PC-9 (cell line): ENCODE data around the gene CFAP161. TPM values are rescaled to one million over a fixed set of nuclear protein-coding genes. Genes with fewer than 3 reads are reported as not detected.

Source experiments
- BruUV-seq: library from RNA; stranded (reverse); fragments of 400-500 nt; replicated peaks from 2 replicates; lab custom pipeline; 2021; lab: Mats Ljungman, UMichigan
- CTCF ChIA-PET: fragments of 300-600 bp; sonication (Branson Sonifier 250); formaldehyde crosslinking; loops from one replicate; lab custom pipeline; 2022; ENCODE audit warnings: antibody characterized with exemption; lab: Charles Lee
- POLR2A ChIA-PET: fragments of 300-600 bp; sonication (Branson Sonifier 250); formaldehyde crosslinking; loops from one replicate; lab custom pipeline; 2022; ENCODE audit warnings: antibody characterized with exemption; ENCODE audit not compliant: unreplicated experiment; lab: Charles Lee
- DNase-seq, 2 experiments: peaks; one replicate each; pipeline versions ENCODE4 v3.0.0 to v3.0.0-alpha.2; 2015 to 2022; ENCODE audit warnings: mixed read lengths in 1 of 2
- H2AFZ ChIP-seq: fragments of 200-600 bp; sonication (generic); 2 replicates; pipeline ENCODE4 v1.8.1; 2017; ENCODE audit warnings: antibody characterized with exemption
- H3F3A ChIP-seq: fragments of 200-600 bp; sonication (generic); 2 replicates; pipeline ENCODE4 v1.8.1; 2017; ENCODE audit warnings: antibody characterized with exemption, mild to moderate bottlenecking, low read depth; ENCODE audit not compliant: insufficient read depth
- H3K27ac ChIP-seq: fragments of 200-600 bp; sonication (generic); 2 replicates; pipeline ENCODE4 v1.6.1; 2016; ENCODE audit warnings: mixed run types
- H3K27me3 ChIP-seq: fragments of 200-600 bp; sonication (generic); 2 replicates; pipeline ENCODE4 v1.6.1; 2016; ENCODE audit warnings: low read depth, mixed run types; ENCODE audit not compliant: insufficient read depth
- H3K36me3 ChIP-seq: fragments of 200-600 bp; sonication (generic); 2 replicates; pipeline ENCODE4 v1.6.1; 2016; ENCODE audit warnings: low read depth, mixed run types
- H3K4me1 ChIP-seq: fragments of 200-600 bp; sonication (generic); replicated peaks from 2 replicates; pipeline ENCODE4 v1.6.1; 2016; ENCODE audit warnings: mixed run types; ENCODE audit not compliant: insufficient read depth
- H3K4me2 ChIP-seq: fragments of 200-600 bp; sonication (generic); 2 replicates; pipeline ENCODE4 v1.6.1; 2017; ENCODE audit warnings: mixed run types
- H3K4me3 ChIP-seq: fragments of 200-600 bp; sonication (generic); 2 replicates; pipeline ENCODE4 v1.6.1; 2016; ENCODE audit warnings: mixed run types
- H3K79me2 ChIP-seq: fragments of 200-600 bp; sonication (generic); 2 replicates; pipeline ENCODE4 v1.6.1; 2017; ENCODE audit warnings: low read depth, mixed run types
- H3K9me2 ChIP-seq: fragments of 200-600 bp; sonication (generic); 2 replicates; pipeline ENCODE4 v1.8.1; 2017; ENCODE audit warnings: mild to moderate bottlenecking; ENCODE audit not compliant: insufficient read depth
- H3K9me3 ChIP-seq: fragments of 200-600 bp; sonication (generic); 2 replicates; pipeline ENCODE4 v1.8.1; 2016; ENCODE audit warnings: low read depth; ENCODE audit not compliant: insufficient read depth
- H4K20me1 ChIP-seq: fragments of 200-600 bp; sonication (generic); 2 replicates; pipeline ENCODE4 v1.8.1; 2017; ENCODE audit not compliant: insufficient read depth
- CTCF ChIP-seq: fragments of 200-600 bp; sonication (generic); conservative IDR thresholded peaks from 2 replicates; pipeline ENCODE4 v1.6.1; 2017; ENCODE audit warnings: mixed run types, antibody characterized with exemption, mild to moderate bottlenecking, moderate library complexity
- EZH2 ChIP-seq: fragments of 200-600 bp; sonication (generic); IDR thresholded peaks from 2 replicates; pipeline ENCODE4 v1.8.0; 2017; ENCODE audit warnings: antibody characterized with exemption, low read depth
- intact Hi-C: fragments of 100-400 bp; cut with micrococcal nuclease; formaldehyde crosslinking; loops from one replicate; pipeline ENCODE4 v1.10.0; 2022; ENCODE audit not compliant: unreplicated experiment
- total RNA-seq: library from RNA; stranded (reverse); gene quantifications from 2 replicates; pipeline ENCODE4 v1.2.3, GENCODE V29; 2021

CFAP161 gene
- total RNA-seq, 1 experiment from 2014 or later: 1.4 TPM

GRCh38 chr15:81168131-81168526, 34.1 kb downstream of the CFAP161 start:
- no peak for TF ChIP-seq CTCF
- DNase-seq: no peak
- ChIA-PET CTCF (no interaction called here), POLR2A (no interaction called here)
- Histone ChIP-seq H3K4me2 (no peak overlapping the region), H3K9me2 (no peaks in the 10 kb centered on the region), H3K27me3 (peaks cover 16% of the 10 kb centered on the region; the same call in 1 of the 2 replicates), H3K9me3 (no peaks in the 10 kb centered on the region), H2AFZ (no peak overlapping the region), H3K4me1 (no peaks in the 10 kb centered on the region), H3K4me3 (no peak overlapping the region), H3K36me3 (no peaks in the 10 kb centered on the region), H3K79me2 (no peaks in the 10 kb centered on the region), H3K27ac (no peak overlapping the region), H4K20me1 (no peaks in the 10 kb centered on the region), H3F3A (no peaks in the 10 kb centered on the region)
- BruUV-seq: no TSS peak
- intact Hi-C loops: no loop called here

- no peak overlapping the region for H3K4me3 ChIP-seq
- POLR2A ChIA-PET: no interaction called here
- CTCF ChIA-PET: no interaction called here
- H3K36me3 ChIP-seq: no peaks in the 10 kb centered on the region
- no TSS peak for BruUV-seq
- no peak overlapping the region for H3K27ac ChIP-seq
- TF ChIP-seq CTCF (no peak), EZH2 (no peak)
- H3K79me2 ChIP-seq: no peaks in the 10 kb centered on the region
- no peak overlapping the region for H2AFZ ChIP-seq
- no peaks in the 10 kb centered on the region for H3K9me2 ChIP-seq
- no peaks in the 10 kb centered on the region for H3F3A ChIP-seq
- peaks cover 18% of the 10 kb centered on the region; the same call in 1 of the 2 replicates for H3K27me3 ChIP-seq
- no peak overlapping the region for H3K4me2 ChIP-seq
- H4K20me1 ChIP-seq: no peaks in the 10 kb centered on the region
- H3K4me1 ChIP-seq: no peaks in the 10 kb centered on the region
- intact Hi-C loops: no loop called here
- DNase-seq: no peak
- no peaks in the 10 kb centered on the region for H3K9me3 ChIP-seq
Measured at GRCh38 chr15:81168644-81169043, 34.6 kb downstream of the CFAP161 start.

- ChIA-PET POLR2A (no interaction called here), CTCF (no interaction called here)
- DNase-seq: no peak
- no peak for TF ChIP-seq CTCF
- no peak for TF ChIP-seq EZH2
- Histone ChIP-seq H3K27ac (no peak overlapping the region), H3K4me1 (no peaks in the 10 kb centered on the region), H4K20me1 (no peaks in the 10 kb centered on the region), H2AFZ (no peak overlapping the region), H3K9me3 (no peaks in the 10 kb centered on the region), H3F3A (no peaks in the 10 kb centered on the region), H3K79me2 (no peaks in the 10 kb centered on the region), H3K27me3 (peaks cover 18% of the 10 kb centered on the region; the same call in 1 of the 2 replicates), H3K4me2 (no peak overlapping the region), H3K9me2 (no peaks in the 10 kb centered on the region), H3K36me3 (no peaks in the 10 kb centered on the region), H3K4me3 (no peak overlapping the region)
- intact Hi-C loops: no loop called here
- no TSS peak for BruUV-seq
Measured at GRCh38 chr15:81170511-81170910, 36.4 kb downstream of the CFAP161 start.
